CD4-positive, alpha-beta T cell (primary cell): ENCODE data around the gene CFAP20DC. TPM values are rescaled to one million over a fixed set of nuclear protein-coding genes. Genes with fewer than 3 reads are reported as not detected.

Experiments
- ATAC-seq: fragments of 200-7000 bp; cut with Tn5 transposase; one replicate; pipeline ENCODE4 v1.10.0; 2022; ENCODE audit warnings: mild to moderate bottlenecking; ENCODE audit not compliant: poor library complexity
- CTCF ChIA-PET: fragments of 350-600 bp; sonication (Branson Sonifier 250); formaldehyde crosslinking; loops from one replicate; lab custom pipeline; 2021; ENCODE audit warnings: antibody characterized with exemption, inconsistent platforms; lab: Charles Lee
- POLR2A ChIA-PET: fragments of 350-600 bp; sonication (Branson Sonifier 250); formaldehyde crosslinking; loops from one replicate; lab custom pipeline; 2021; ENCODE audit warnings: antibody characterized with exemption, inconsistent platforms; lab: Charles Lee
- DNase-seq, 14 experiments: peaks; one replicate each; pipeline ENCODE4 v3.0.0-alpha.2; 2013 to 2020; ENCODE audit warnings: mixed read lengths in 2 of 14
- H3K27ac ChIP-seq, 2 donors: one replicate each; pipeline versions ENCODE4 v1.5.1 to v1.7.0; 2013; ENCODE audit warnings: low read length in 2 of 2, low read depth in 1 of 2, mild to moderate bottlenecking in 1 of 2
- H3K27me3 ChIP-seq, 2 experiments: 1 replicate in 1 of 2; 2 replicates in 1 of 2; pipeline versions ENCODE4 v1.6.1 to v1.7.0; 2013; ENCODE audit warnings: low read length in 2 of 2, control low read depth in 1 of 2, mild to moderate bottlenecking in 1 of 2, moderate library complexity in 1 of 2; ENCODE audit not compliant: insufficient read depth in 2 of 2, control insufficient read depth in 1 of 2
- H3K36me3 ChIP-seq: one replicate; pipeline ENCODE4 v1.6.1; 2013; ENCODE audit warnings: low read length, control low read depth; ENCODE audit not compliant: insufficient read depth
- H3K4me1 ChIP-seq: one replicate; pipeline ENCODE4 v1.6.1; 2013; ENCODE audit warnings: low read length, control low read depth; ENCODE audit not compliant: insufficient read depth
- H3K4me3 ChIP-seq: one replicate; pipeline ENCODE4 v1.5.1; 2013; ENCODE audit warnings: mild to moderate bottlenecking, low read length, moderate library complexity
- H3K9me3 ChIP-seq, 2 experiments: 1 replicate in 1 of 2; 2 replicates in 1 of 2; pipeline versions ENCODE4 v1.6.1 to v1.7.0; 2013; ENCODE audit warnings: low read length in 2 of 2, mild to moderate bottlenecking in 2 of 2, control low read depth in 1 of 2, moderate library complexity in 1 of 2; ENCODE audit not compliant: control insufficient read depth in 1 of 2, insufficient read depth in 1 of 2
- H3K27ac Mint-ChIP-seq: one replicate; pipeline ENCODE4 v1.8.0; 2020; ENCODE audit warnings: mixed read lengths
- H3K27me3 Mint-ChIP-seq: one replicate; pipeline ENCODE4 v1.8.0; 2021; ENCODE audit warnings: mixed read lengths
- H3K36me3 Mint-ChIP-seq: one replicate; pipeline ENCODE4 v1.8.0; 2021; ENCODE audit warnings: low read depth, mixed read lengths
- H3K4me1 Mint-ChIP-seq: one replicate; pipeline ENCODE4 v1.8.0; 2021; ENCODE audit warnings: low read depth, mixed read lengths
- H3K4me3 Mint-ChIP-seq: one replicate; pipeline ENCODE4 v1.8.0; 2020; ENCODE audit warnings: mild to moderate bottlenecking, mixed read lengths
- H3K9me3 Mint-ChIP-seq: one replicate; pipeline ENCODE4 v1.8.0; 2020; ENCODE audit warnings: mixed read lengths
- CTCF ChIP-seq: fragments of 200-600 bp; IDR thresholded peaks from one replicate; pipeline ENCODE4 v1.8.0; 2022; ENCODE audit warnings: antibody characterized with exemption, mild to moderate bottlenecking
- intact Hi-C, 2 experiments: fragments of 100-400 bp; cut with DNase I in 1 of 2; cut with micrococcal nuclease in 1 of 2; formaldehyde crosslinking; loops; one replicate each; pipeline versions ENCODE4 v1.15.1 to v1.9.0; 2023 to 2025; cut with DNase I, micrococcal nuclease
- total RNA-seq, 174 experiments: library from RNA in 2 of 174; stranded (reverse) in 2 of 174; gene quantifications; one replicate each; pipeline ENCODE4 v1.2.3 and lab custom pipeline; 2021 to 2026

The CFAP20DC gene
- total RNA-seq, 2 experiments from 2014 or later: 0.11 to 0.20 TPM

GRCh38 chr3:59069838-59070237 lies 20.0 kb upstream of the CFAP20DC start:
- intact Hi-C loops: no loop called here
- Histone ChIP-seq H3K4me3 (no peak overlapping the region), H3K4me1 (no peaks in the 10 kb centered on the region), H3K27ac (no peak overlapping the region), H3K9me3 (no peaks in the 10 kb centered on the region), H3K27me3 (peaks cover 3 to 10% of the 10 kb centered on the region in 2 experiments), H3K36me3 (no peaks in the 10 kb centered on the region)
- H3K27me3 Mint-ChIP-seq: peaks cover 75% of the 10 kb centered on the region
- ATAC-seq: no peak
- no peak for TF ChIP-seq CTCF
- H3K9me3 Mint-ChIP-seq: no peaks in the 10 kb centered on the region
- POLR2A ChIA-PET: no interaction called here
- no peaks in the 10 kb centered on the region for H3K4me1 Mint-ChIP-seq
- no peak for DNase-seq
- H3K4me3 Mint-ChIP-seq: no peak overlapping the region
- CTCF ChIA-PET: interaction anchor here (1.2 kb wide), 1 partner anchor 17 kb away, joined by 3 read pairs; no protein-coding TSS in a partner anchor
- H3K27ac Mint-ChIP-seq: no peak overlapping the region
- no peaks in the 10 kb centered on the region for H3K36me3 Mint-ChIP-seq

DNA sequence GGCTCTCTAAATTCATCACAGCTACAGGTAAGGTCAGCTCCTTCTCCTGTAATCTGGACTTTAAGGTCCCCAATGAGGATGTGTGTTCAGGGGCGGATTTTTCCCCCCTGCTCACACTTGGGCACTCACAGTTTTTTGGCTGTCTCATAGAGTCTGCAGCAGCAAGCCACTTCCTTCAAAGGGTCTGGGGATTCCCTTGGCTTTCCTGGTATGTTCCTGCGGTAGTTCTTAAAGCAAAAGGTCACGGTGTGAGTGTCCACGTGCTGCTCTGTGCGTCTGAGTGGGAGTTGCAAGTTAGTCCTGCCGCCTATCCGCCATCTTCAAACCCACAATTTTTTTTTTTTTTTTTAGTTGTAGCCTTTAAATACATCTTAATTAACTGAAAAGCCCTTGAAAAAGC lies 15.4 kb upstream of the CFAP20DC start:
- DNase-seq: no peak
- Histone ChIP-seq H3K27ac (no peak overlapping the region), H3K9me3 (no peaks in the 10 kb centered on the region), H3K4me1 (no peaks in the 10 kb centered on the region), H3K27me3 (peaks cover 0 to 2% of the 10 kb centered on the region in 2 experiments), H3K36me3 (no peaks in the 10 kb centered on the region), H3K4me3 (no peak overlapping the region)
- Mint-ChIP-seq H3K4me3 (no peak overlapping the region), H3K4me1 (no peaks in the 10 kb centered on the region), H3K9me3 (peaks cover 4% of the 10 kb centered on the region), H3K27ac (no peak overlapping the region), H3K27me3 (peaks cover 57% of the 10 kb centered on the region), H3K36me3 (no peaks in the 10 kb centered on the region)
- ChIA-PET POLR2A (no interaction called here), CTCF (no interaction called here)
- no peak for TF ChIP-seq CTCF
- ATAC-seq: no peak
- intact Hi-C loops: no loop called here

DNA sequence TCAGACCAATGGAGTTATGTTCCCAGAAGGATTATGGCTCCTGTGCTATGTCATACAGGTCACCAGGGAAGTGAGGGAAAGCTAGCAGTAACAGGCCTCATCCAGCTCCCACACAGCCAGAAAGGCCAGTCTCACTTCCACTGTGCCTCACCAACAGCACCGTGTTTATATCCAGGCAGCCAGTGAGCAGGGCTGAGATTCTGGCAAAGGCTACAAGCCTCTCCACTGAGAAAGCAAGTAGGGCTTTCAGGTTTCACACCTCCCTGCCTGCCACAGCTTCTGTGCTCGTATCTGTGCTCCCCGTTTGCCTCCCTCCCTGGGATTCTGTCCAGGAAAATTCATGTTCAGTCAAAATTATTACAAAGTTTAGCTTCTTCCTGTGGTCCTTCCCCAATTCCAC lies 14.9 kb upstream of the CFAP20DC start:
- ATAC-seq: no peak
- Histone ChIP-seq H3K4me3 (no peak overlapping the region), H3K9me3 (no peaks in the 10 kb centered on the region), H3K4me1 (no peaks in the 10 kb centered on the region), H3K27ac (no peak overlapping the region), H3K36me3 (no peaks in the 10 kb centered on the region), H3K27me3 (no peaks in the 10 kb centered on the region)
- Mint-ChIP-seq H3K4me1 (no peaks in the 10 kb centered on the region), H3K4me3 (no peak overlapping the region), H3K36me3 (no peaks in the 10 kb centered on the region), H3K27me3 (peaks cover 53% of the 10 kb centered on the region), H3K27ac (no peak overlapping the region), H3K9me3 (peaks cover 4% of the 10 kb centered on the region)
- ChIA-PET CTCF (no interaction called here), POLR2A (no interaction called here)
- no peak for DNase-seq
- TF ChIP-seq CTCF: no peak
- intact Hi-C loops: no loop called here
